H1 (cell line): ENCODE measurements around the gene MOB3B.

Source experiments
- EP300 ChIP-seq, 2 experiments: IDR thresholded peaks; 1 replicate in 1 of 2; 2 replicates in 1 of 2; pipeline ENCODE4 v1.6.1; 2011 to 2012; ENCODE audit warnings: low read depth in 2 of 2, low read length in 2 of 2, mild to moderate bottlenecking in 2 of 2, borderline replicate concordance in 1 of 2, inconsistent platforms in 1 of 2, moderate library complexity in 1 of 2
- EZH2 ChIP-seq: fragments of 200-600 bp; sonication (generic); IDR thresholded peaks from 2 replicates; pipeline ENCODE4 v1.7.1; 2012; ENCODE audit warnings: low read depth, mild to moderate bottlenecking, moderate library complexity, low read length, inconsistent platforms; ENCODE audit not compliant: severe bottlenecking
- HDAC6 ChIP-seq: IDR thresholded peaks from one replicate; pipeline ENCODE4 v1.7.1; 2012; ENCODE audit warnings: low read depth, mild to moderate bottlenecking, inconsistent platforms, low read length, moderate library complexity
- POLR2A ChIP-seq, 2 experiments: IDR thresholded peaks; 1 replicate in 1 of 2; 2 replicates in 1 of 2; pipeline ENCODE4 v1.6.1; 2011; ENCODE audit warnings: low read depth in 2 of 2, low read length in 2 of 2, mild to moderate bottlenecking in 2 of 2; ENCODE audit errors: control extremely low read depth in 1 of 2
- RBBP5 ChIP-seq: IDR thresholded peaks from 2 replicates; pipeline ENCODE4 v1.7.1; 2012; ENCODE audit warnings: low read depth, mild to moderate bottlenecking, inconsistent platforms, low read length, moderate library complexity, borderline replicate concordance
- RNF2 ChIP-seq: fragments of 200-900, 300-1000 bp; sonication (generic); IDR thresholded peaks from 2 replicates; pipeline ENCODE4 v1.7.1; 2016; ENCODE audit warnings: borderline replicate concordance, low read depth, mild to moderate bottlenecking, antibody characterized with exemption, low read length; ENCODE audit not compliant: poor library complexity, severe bottlenecking; ENCODE audit errors: missing control alignments
- SIN3A ChIP-seq, 2 experiments: IDR thresholded peaks in 1 of 2; conservative IDR thresholded peaks in 1 of 2; 2 replicates each; pipeline ENCODE4 v1.6.1; 2011 to 2012; ENCODE audit warnings: low read length in 2 of 2, improper control_type of control experiment in 1 of 2, low read depth in 1 of 2, mild to moderate bottlenecking in 1 of 2
- SP4 ChIP-seq: IDR thresholded peaks from 2 replicates; pipeline ENCODE4 v1.6.1; 2012; ENCODE audit warnings: low read length, inconsistent platforms
- YY1 ChIP-seq: IDR thresholded peaks from 2 replicates; pipeline ENCODE4 v1.6.1; 2011; ENCODE audit warnings: low read depth, mild to moderate bottlenecking, low read length

- no peak for TF ChIP-seq EP300 (IDR thresholded peaks at IDR 0.05; ENCODE audit: borderline replicate concordance in 1 of 2, low read depth in 2 of 2, low read length in 2 of 2)
- no peak for TF ChIP-seq SP4
- no peak for TF ChIP-seq YY1
- TF ChIP-seq SIN3A (conservative IDR thresholded peaks at IDR 0.05 in 1 of 2, IDR thresholded peaks at IDR 0.05 in 1 of 2; ENCODE audit: low read depth in 1 of 2, low read length in 2 of 2), result no peak
- no peak for TF ChIP-seq RNF2
- no peak for TF ChIP-seq HDAC6
- no peak for TF ChIP-seq EZH2
- TF ChIP-seq RBBP5, result no peak
- no peak for TF ChIP-seq POLR2A (IDR thresholded peaks at IDR 0.05; ENCODE audit: control extremely low read depth in 1 of 2, low read depth in 2 of 2, low read length in 2 of 2)
Observed at GRCh38 chr9:27561685-27562084, 32.1 kb upstream of the MOB3B start.
